ENCODE data around the gene PRRC2C.
"Not testable (repeated sequence)": the region's sequence is repeated elsewhere in the genome, so short reads cannot be mapped to it uniquely, and the experiment has no call there.

The PRRC2C gene

GRCh38 chr1:171590022-171590421, 104.7 kb downstream of the PRRC2C start:
- DNase-seq: no peak

GRCh38 chr1:171595324-171595723, 110.0 kb downstream of the PRRC2C start:
- no peak for DNase-seq

GRCh38 chr1:171596119-171596518, 110.8 kb downstream of the PRRC2C start:
- no peak for DNase-seq

GRCh38 chr1:171596705-171597104, 111.4 kb downstream of the PRRC2C start:
- no peak for DNase-seq

- no peak for DNase-seq
Measured at GRCh38 chr1:171597203-171597602, 111.9 kb downstream of the PRRC2C start.

- not testable (repeated sequence) for DNase-seq
Measured at GRCh38 chr1:171600310-171600709, 115.0 kb downstream of the PRRC2C start.

- no peak for DNase-seq
Measured at GRCh38 chr1:171600862-171601261, 115.5 kb downstream of the PRRC2C start.

GRCh38 chr1:171603042-171603441, 117.7 kb downstream of the PRRC2C start:
- not testable (repeated sequence) for DNase-seq

- no peak for DNase-seq
Measured at GRCh38 chr1:171606402-171606941, 121.1 kb downstream of the PRRC2C start.

GRCh38 chr1:171610385-171610784, 125.1 kb downstream of the PRRC2C start:
- no peak for DNase-seq

GRCh38 chr1:171611306-171611705, 126.0 kb downstream of the PRRC2C start:
- DNase-seq: no peak

- no peak for DNase-seq
Measured at GRCh38 chr1:171613282-171613681, 128.0 kb downstream of the PRRC2C start.

GRCh38 chr1:171615122-171615906, 130.0 kb downstream of the PRRC2C start:
- DNase-seq: not testable (repeated sequence)

GRCh38 chr1:171616586-171616985, 131.3 kb downstream of the PRRC2C start:
- no peak for DNase-seq

GRCh38 chr1:171622152-171622462, 136.8 kb downstream of the PRRC2C start, which contains the start of gene MYOCOS:
TSS of gene MYOCOS (plus strand) at chr1:171622243. CDS start at chr1:171623884, 1,641 bp downstream.
- DNase-seq: no peak

GRCh38 chr1:171623651-171624331, 138.5 kb downstream of the PRRC2C start:
- DNase-seq: no peak

- no peak for DNase-seq
Measured at GRCh38 chr1:171625225-171625624, 139.9 kb downstream of the PRRC2C start.

- DNase-seq: no peak
Measured at GRCh38 chr1:171627020-171627419, 141.7 kb downstream of the PRRC2C start.

GRCh38 chr1:171628225-171628624, 142.9 kb downstream of the PRRC2C start:
- DNase-seq: no peak

GRCh38 chr1:171635661-171636060, 150.3 kb downstream of the PRRC2C start:
- no peak for DNase-seq

- no peak for DNase-seq
Measured at GRCh38 chr1:171636141-171636540, 150.8 kb downstream of the PRRC2C start.

- DNase-seq: no peak
Measured at GRCh38 chr1:171637928-171638576, 152.7 kb downstream of the PRRC2C start.

- no peak for DNase-seq
Measured at GRCh38 chr1:171640225-171640624, 154.9 kb downstream of the PRRC2C start.
